ENCODE results near the gene UBXN7.
A peak's percentile ranks its signal among the peaks of the same experiment; 100 is the strongest.

The UBXN7 gene

DNA sequence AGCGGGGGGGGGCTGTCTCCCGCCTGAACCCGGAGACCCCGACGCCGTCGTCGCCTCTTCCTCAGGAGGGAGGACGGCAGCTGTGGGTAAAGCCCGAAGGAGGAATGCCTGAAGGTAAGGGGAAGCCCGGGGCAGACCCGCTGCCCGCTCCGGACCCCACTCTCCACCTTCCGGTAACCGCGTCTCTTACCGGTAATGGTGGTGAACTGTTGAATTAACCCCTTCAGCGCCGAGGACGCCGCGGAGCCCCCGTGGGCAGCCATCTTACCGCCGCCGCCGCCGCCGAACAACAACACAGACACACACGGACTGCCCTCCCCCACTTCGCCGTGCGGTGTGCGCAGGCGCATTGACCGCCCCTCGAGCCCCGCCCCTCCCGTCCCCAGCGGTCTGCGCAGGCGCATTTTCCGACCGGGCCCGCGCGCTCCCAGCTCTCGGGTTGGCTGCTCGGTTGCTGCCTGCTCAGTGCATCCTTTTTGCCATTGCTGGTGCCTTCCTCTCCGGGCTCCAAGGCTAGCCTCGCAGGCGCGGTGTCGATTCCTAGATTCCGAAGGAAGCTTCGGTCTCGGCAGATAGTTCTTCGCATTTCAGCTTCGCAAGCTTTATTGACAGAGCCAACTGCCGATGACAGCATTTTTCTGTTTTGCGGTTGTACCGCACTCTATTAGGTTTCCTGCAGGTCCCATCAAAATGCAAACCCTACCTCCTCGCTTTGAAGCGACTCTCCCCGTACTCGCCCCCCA is at the start of gene UBXN7 (continued):
- TF ChIP-seq ZNF132 (tag by site-specific recombination; IDR thresholded peaks at IDR 0.05; ENCODE audit: borderline replicate concordance), result no peak
- TF ChIP-seq YY2 (tag by site-specific recombination; IDR thresholded peaks at IDR 0.05), result 0 out of 2 replicates have a peak, but pooled peaks have one; percentile 52
- no peak for TF ChIP-seq TCF7L2 (IDR thresholded peaks at IDR 0.05; ENCODE audit: borderline replicate concordance, low read depth, low read length)
- TF ChIP-seq ZNF214 (tag by site-specific recombination; IDR thresholded peaks at IDR 0.05; ENCODE audit: borderline replicate concordance), result no peak
- TF ChIP-seq, protein P1, sequence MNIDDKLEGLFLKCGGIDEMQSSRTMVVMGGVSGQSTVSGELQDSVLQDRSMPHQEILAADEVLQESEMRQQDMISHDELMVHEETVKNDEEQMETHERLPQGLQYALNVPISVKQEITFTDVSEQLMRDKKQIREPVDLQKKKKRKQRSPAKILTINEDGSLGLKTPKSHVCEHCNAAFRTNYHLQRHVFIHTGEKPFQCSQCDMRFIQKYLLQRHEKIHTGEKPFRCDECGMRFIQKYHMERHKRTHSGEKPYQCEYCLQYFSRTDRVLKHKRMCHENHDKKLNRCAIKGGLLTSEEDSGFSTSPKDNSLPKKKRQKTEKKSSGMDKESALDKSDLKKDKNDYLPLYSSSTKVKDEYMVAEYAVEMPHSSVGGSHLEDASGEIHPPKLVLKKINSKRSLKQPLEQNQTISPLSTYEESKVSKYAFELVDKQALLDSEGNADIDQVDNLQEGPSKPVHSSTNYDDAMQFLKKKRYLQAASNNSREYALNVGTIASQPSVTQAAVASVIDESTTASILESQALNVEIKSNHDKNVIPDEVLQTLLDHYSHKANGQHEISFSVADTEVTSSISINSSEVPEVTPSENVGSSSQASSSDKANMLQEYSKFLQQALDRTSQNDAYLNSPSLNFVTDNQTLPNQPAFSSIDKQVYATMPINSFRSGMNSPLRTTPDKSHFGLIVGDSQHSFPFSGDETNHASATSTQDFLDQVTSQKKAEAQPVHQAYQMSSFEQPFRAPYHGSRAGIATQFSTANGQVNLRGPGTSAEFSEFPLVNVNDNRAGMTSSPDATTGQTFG (tag by site-specific recombination; IDR thresholded peaks at IDR 0.05; ENCODE audit: borderline replicate concordance), result no peak
- TF ChIP-seq ZNF843 (tag by site-specific recombination; IDR thresholded peaks at IDR 0.05), result no peak
- no peak; the same call in none of the 2 replicates for TF ChIP-seq PRDM10 (tag by site-specific recombination; IDR thresholded peaks at IDR 0.05)
- no peak for TF ChIP-seq OVOL3 (tag by site-specific recombination; IDR thresholded peaks at IDR 0.05)
- peak; percentile 60 for TF ChIP-seq ZSCAN30 (tag by site-specific recombination; IDR thresholded peaks at IDR 0.05)
- no peak for TF ChIP-seq ZNF777 (tag by site-specific recombination; IDR thresholded peaks at IDR 0.05; ENCODE audit: borderline replicate concordance)
- TF ChIP-seq FEZF1 (tag by site-specific recombination; IDR thresholded peaks at IDR 0.05), result no peak
- TF ChIP-seq, protein P2, sequence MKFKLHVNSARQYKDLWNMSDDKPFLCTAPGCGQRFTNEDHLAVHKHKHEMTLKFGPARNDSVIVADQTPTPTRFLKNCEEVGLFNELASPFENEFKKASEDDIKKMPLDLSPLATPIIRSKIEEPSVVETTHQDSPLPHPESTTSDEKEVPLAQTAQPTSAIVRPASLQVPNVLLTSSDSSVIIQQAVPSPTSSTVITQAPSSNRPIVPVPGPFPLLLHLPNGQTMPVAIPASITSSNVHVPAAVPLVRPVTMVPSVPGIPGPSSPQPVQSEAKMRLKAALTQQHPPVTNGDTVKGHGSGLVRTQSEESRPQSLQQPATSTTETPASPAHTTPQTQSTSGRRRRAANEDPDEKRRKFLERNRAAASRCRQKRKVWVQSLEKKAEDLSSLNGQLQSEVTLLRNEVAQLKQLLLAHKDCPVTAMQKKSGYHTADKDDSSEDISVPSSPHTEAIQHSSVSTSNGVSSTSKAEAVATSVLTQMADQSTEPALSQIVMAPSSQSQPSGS (tag by site-specific recombination; IDR thresholded peaks at IDR 0.05; ENCODE audit: low read depth), result no peak
- TF ChIP-seq ZNF223 (tag by site-specific recombination; IDR thresholded peaks at IDR 0.05), result no peak
- TF ChIP-seq ZNF785 (tag by site-specific recombination; IDR thresholded peaks at IDR 0.05), result no peak
- TF ChIP-seq IKZF3 (tag by site-specific recombination; IDR thresholded peaks at IDR 0.05), result peak; percentile 61; the same call in 1 of the 2 replicates
- no peak for TF ChIP-seq ZNF658 (tag by site-specific recombination; IDR thresholded peaks at IDR 0.05)
- TF ChIP-seq GFI1B (tag by site-specific recombination; IDR thresholded peaks at IDR 0.05), result 0 out of 2 replicates have a peak, but pooled peaks have one; percentile 3
- no peak for TF ChIP-seq BCL6B (tag by site-specific recombination; IDR thresholded peaks at IDR 0.05)
- TF ChIP-seq ZNF394 (tag by site-specific recombination; IDR thresholded peaks at IDR 0.05; ENCODE audit: borderline replicate concordance), result 0 out of 2 replicates have a peak, but pooled peaks have one; percentile 13
- TF ChIP-seq ZSCAN5A (tag by site-specific recombination; IDR thresholded peaks at IDR 0.05), result no peak; the same call in 1 of the 2 replicates
- TF ChIP-seq ZNF112 (tag by site-specific recombination; IDR thresholded peaks at IDR 0.05), result no peak
- TF ChIP-seq SP3 (tag by site-specific recombination; IDR thresholded peaks at IDR 0.05), result peak; percentile 43; the same call in 1 of the 2 replicates
- no peak for TF ChIP-seq ZNF513 (tag by site-specific recombination; IDR thresholded peaks at IDR 0.05)
- no peak for TF ChIP-seq OSR2 (tag by site-specific recombination; IDR thresholded peaks at IDR 0.05)
- TF ChIP-seq GLI2 (tag by site-specific recombination; IDR thresholded peaks at IDR 0.05; ENCODE audit: borderline replicate concordance, low read depth), result no peak
- 0 out of 2 replicates have a peak, but pooled peaks have one; percentile 12 for TF ChIP-seq KLF7 (tag by site-specific recombination; IDR thresholded peaks at IDR 0.05; ENCODE audit: borderline replicate concordance)
- TF ChIP-seq KLF9 (tag by site-specific recombination; IDR thresholded peaks at IDR 0.05; ENCODE audit: low read depth), result no peak

Measured in HEK293 (cell line).